NOMO-1 treated with dmso at 0.1 percent for 144 hours (cell line): ENCODE data around the gene TECPR2.
"Not testable (repeated sequence)": the region's sequence is repeated elsewhere in the genome, so short reads cannot be mapped to it uniquely, and the experiment has no call there.

Experiments used
- DNase-seq: peaks from one replicate; lab custom pipeline; 2025; ENCODE audit not compliant: unreplicated experiment; lab: John Stamatoyannopoulos, UW

TECPR2 gene

DNA sequence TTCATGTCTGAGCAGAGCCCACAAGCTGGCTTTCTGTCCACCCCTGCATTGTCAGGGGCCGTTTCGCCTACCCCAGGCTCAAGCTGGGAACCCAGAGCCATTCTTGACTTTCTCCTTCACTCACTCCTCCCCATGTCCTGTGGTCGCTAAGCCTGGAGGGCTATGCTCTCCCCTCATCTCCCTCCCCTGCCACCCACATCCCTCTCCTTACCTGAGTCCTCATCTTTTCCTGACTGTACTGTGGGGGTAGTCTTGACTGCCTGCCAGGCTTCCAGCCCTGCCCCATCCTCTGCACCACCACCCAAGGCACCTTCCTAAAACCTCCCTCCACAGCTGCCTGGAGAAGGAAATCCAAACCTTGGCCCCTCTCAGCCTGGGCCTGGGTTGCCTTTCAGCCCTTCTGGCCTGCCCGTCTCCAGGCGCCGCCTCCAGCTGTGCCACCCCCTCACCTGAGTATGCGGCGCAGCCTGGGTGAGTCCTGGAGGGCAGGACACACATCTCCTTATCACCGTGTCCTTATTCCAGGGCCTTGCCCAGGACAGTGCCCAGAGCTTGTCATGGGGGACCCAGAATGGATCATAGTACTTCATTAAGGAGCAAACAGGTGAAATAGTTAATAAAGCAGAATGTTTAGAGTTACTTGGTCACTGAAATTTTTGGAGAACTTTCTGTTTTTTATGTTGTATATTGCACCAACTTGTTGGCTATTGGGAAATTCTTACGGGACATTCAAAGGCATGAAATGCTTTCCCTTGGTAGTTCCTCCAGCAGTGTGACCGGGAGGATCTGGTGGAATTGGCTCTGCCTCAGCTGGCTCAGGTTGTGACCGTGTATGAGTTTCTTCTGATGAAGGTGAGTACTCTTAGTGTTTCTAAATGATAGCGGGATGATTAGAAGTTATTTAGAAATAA is 28.7 kb upstream of the TECPR2 start:
- DNase-seq = no peak

DNA sequence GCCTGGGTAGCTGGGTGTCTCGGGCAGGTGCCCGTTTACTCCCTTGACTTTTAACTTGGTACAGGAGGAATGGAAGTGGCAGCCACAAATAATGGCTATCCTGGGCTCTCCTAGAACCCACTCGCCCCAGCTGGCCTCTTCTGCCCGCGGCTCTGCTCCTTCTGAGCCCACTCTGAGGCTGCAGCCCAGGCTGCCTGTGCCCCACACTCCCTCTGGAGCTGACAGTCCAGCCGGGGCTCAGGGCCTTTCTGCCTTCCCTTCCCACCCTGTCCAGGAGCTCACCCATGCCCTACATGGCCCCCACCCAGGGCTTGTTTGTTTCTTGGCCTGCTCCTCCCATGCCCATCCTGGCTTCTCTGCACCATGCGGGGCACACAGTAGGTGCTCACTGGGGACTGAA is 27.6 kb upstream of the TECPR2 start:
- DNase-seq = no peak

DNA sequence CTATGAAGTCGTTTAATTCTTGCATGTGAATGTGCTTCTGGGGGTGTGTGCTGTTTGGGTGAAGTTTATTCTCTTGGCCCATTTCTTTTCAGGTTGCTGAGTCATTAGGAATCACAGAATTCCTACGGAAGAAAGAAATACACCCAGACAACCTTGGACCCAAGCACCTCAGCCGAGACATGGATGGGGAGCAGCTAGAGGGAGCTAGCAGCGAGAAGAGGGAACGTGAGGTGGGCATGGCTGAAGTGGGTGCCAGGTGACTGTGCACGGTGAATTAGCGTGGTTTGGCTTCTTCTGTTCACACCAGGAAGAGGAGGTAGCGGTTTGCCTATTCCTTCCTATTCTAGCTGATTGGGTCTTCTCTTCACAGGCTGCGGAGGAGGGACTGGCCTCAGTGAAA is 24.0 kb upstream of the TECPR2 start:
- no peak for DNase-seq

DNA sequence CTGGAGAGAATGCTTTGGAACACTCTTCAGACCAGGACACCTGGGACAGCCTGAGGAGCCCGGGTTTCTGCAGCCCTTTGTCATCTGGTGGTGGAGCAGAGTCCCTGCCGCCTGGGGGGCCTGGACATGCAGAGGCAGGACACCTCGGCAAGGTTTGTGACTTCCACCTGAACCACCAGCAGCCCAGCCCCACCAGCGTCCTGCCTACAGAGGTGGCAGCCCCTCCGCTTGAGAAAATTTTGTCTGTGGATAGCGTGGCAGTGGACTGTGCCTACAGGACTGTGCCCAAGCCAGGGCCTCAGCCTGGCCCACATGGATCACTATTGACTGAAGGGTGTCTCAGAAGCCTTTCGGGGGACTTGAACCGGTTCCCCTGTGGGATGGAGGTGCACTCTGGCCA is 21.2 kb upstream of the TECPR2 start:
- no peak for DNase-seq

DNA sequence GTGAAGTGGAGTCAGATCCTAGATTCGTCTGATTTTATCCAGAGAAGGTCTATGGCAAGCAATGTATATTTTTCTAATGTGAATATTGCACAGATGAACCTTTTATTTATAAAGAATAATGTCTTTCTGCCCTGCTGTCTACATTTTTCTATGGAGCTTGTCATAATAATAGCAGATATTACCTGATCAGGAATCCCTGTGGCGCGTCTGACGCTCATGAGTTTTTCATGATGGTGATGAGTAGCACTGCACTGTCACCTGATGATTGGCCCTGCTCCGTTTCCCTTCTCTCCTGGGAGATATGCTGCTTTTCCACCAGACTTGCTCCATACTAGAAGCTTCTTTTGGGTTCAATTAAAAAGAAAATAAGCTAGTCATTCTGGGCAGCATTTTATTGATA is 20.5 kb upstream of the TECPR2 start:
- no peak for DNase-seq

DNA sequence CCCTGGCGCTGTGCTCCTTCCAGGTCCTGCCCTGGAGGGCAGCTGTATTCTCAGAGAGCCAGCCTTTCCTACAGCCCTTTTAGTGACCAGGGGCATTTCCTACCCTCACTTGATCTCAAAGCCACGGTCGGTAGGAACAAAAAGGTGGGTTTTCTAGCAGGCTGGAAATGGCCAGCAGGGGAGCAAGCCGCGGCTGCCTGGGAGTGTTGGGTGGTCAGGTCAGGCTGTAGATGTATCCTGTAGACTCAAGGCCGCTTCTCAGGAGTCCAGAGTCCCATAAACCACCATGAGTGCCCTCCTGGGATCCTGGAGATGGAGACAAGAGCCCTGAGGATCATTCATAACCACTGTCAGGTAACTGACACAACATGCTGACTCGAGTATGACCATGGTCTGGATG is 18.7 kb upstream of the TECPR2 start:
- no peak for DNase-seq

DNA sequence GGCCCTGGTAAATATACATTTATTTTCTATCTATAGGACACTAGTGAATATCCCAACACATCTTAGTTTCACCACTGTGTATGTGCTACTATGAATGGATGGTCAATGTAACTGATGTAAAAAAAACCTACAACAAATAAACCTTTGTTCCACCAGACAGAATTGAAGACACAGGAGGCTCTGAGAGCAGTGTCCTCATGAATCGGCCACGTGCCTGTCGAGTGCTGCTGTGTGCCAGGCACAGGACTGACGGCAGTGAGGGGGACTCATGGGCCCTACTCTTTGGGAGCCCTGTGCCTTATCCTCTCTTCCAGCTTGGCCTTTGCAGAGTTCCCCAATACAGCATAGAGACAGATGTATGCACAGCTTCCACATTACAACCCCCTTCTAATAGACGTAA is 18.3 kb upstream of the TECPR2 start:
- DNase-seq = no peak

DNA sequence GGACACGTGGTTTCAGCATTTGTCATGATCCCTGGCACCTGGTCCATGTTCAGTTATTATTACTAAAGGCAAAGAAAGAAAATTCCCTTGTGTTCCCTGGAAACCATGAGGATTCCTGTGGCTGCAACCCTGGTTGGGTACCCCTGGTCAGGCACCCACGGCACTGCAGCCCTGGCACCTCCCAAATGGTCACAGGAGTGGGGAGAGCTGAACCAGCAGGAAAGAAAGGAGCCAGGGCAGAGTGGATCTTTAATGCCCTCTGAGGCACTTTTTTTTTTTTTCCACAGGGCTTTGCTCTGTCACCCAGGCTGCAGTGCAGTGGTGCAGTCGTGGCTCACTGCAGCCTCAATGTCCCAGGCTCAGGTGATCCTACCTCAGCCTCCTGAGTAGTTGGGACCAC is 17.5 kb upstream of the TECPR2 start:
- DNase-seq = no peak

DNA sequence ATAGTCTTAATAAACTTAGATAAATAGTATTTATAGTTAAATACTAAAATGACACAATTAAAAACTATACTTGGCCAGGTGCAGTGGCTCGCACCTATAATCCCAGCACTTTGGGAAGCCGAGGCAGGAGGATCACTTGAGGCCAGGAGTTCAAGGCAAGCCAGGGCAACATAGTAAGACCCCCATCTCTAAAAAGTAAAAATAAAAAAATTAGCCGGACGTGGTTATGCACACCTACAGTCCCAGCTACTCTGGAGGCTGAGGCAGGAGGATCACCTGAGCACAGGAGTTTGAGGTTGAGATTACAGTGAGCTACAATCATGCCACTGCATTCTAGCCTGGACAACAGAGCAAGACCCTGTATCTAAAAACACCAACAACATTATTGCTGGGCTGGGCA is 16.1 kb upstream of the TECPR2 start:
- DNase-seq = no peak

DNA sequence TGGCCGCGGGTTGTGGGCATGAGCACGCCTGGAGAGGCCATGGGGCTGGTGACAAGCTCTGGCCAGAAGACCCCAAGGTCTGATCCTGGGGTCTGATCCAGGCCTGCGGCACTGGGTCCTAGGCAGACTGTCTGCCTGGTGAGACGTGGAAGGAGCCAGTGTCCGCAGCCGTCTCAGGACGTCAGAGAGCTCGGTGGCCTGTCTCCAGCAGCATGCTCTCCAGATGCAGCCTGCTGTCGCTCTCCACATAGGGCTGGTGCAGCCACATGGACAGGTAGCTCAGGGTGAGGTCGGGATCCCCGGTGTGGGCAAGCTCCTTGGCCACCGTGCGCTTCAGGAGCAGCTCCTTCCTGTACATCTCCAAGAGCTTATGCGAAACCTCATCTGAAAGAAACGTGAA is 14.4 kb upstream of the TECPR2 start:
- DNase-seq = no peak

DNA sequence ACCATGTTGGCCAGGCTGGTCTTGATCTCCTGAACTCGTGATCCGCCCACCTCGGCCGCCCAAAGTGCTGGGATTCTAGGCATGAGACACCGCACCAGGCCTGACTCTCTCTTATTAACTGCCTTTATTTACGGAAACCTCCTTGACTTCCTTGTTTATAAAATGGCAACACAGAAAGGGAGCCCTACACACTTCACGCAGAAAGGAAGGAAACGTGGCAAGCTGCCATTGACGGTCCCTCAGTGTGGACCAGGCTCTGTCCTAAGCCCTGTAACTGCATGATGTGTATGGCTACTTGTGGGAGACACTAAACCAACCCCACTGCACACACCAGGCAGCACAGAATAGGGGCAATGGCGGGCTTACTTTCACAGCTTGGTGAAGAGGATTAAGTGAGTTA is 11.7 kb upstream of the TECPR2 start:
- no peak for DNase-seq

DNA sequence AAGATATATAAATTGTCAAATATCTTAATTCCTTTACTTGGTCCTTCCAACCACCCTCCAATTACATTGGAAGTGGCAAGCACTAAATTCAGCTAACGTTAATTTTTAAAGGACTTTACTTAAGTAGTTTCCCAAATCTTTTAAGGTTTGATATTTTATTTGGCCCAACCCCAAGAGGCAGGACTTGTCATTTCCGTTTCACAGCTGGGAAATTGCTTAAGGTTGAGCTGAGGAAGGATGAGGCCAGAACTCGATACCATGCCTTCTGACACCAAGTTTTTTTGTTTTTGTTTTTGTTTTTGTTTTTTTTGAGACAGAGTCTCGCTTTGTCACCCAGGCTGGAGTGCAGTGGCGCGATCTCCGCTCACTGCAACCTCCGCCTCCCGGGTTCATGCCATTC is 11.1 kb upstream of the TECPR2 start:
- not testable (repeated sequence) for DNase-seq

DNA sequence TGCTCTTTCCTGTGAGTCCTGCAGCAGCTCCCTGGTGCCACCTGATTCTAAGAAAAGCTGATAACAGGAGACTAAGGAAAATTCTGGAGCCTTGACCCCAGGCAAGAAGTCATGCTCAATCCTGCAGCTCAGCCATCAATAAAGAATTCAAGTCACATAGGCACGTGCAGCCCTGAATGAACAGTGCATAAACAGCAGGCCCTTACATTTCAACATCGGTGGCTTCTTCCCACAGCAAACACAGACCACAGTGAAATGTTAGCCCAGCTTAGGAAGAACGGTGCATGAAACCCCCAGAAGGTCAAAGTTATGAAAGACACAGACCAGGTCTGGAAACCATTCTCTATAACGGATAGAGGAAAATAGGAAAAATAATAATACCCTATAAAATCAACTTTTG is 10.5 kb upstream of the TECPR2 start:
- DNase-seq = no peak

DNA sequence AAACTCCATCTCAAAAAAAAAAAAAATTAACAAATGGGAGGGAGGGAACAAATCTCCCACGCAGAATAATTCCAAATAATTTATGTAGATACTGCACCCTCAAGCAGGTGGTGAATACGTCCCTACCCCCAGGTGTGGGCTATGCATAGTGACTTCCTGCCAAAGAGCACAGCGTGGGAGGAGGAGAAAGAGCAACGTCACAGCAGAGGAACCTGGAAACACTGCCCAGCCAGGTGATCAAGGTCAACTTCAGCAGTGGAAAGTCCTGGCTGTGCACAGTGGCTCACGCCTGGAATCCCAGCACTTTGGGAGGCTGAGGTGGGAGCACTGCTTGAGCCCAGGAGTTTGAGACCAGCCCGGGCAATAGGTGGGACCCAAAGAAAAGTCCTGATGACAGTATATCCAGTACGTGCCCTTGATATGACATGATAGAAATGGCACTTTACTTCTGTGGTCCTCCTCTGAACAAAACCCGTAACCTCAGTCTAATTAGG is 9.6 kb upstream of the TECPR2 start:
- no peak for DNase-seq

DNA sequence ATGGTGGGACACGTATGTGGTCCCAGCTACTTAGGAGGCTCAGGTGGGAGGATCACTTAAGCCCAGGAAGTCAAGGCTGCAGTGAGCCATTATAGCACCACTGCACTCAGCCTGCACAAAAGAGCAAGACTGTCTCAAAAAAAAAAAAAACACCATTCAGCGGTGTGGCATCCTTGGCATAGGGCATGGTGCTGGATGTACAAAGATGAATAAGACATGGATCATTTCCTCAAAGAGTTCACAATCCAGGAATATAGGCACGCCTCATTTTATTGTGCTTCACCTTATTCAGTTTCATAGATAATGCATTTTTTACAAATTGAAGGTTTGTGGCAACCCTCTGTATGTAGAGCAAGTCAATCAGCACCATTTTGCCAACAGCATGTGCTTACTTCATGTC is 6.5 kb upstream of the TECPR2 start:
- DNase-seq = no peak

DNA sequence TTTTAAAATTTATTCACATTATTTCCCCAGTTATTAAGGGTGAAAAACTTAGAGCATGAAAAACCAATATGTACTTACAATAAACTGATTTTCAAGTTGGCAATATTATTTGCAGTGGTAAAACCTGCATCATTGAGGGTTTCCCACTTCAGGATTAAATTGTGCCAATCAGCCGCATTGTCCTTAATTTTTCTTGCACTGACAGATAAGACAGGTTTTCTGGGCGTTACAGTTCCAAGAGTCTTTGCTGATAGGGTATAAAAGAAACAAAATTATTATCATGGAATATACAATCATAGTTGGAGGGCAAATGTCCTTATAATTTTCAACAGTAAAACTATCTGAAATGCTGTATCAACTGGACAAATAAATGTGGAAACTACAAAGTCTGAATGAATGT is 3.4 kb upstream of the TECPR2 start:
- no peak for DNase-seq

DNA sequence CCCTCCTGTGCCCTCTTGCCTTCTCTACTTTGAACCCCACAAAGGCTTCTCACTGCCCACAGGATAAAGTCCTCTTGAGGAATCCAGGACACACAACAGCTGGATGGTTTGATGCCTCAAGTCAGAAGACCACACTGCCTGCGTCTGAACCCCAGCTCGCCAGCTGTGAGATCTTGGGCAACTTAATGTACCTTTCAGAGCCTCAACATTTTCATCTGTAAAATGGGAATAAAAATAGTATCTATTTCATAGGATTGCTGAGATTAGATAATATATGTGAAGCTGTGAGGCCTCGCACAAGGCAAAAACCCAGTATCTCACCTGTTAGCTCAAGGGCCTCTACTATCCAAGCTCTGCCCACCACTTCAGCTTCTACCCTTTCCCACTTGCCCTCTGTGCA is 2.4 kb upstream of the TECPR2 start:
- DNase-seq = no peak

DNA sequence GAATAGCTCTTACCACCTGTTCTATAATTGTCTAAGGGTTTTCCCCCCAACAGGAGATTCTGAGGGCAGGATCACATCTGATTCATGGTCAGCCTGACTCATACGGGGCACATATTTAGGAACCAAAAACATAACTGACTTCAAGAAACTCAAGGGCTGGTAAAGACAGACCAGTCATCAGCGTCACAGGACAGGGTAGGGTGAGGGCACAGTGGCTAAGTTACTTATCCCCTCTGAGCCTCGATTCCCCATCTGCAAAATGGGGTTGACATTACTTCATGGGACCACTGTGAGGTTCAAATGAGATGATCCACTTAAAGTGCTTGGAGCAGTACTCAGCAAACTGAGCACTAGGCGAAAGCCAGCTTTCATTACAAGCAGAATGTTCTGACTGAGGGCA is 657 bp upstream of the TECPR2 start:
- DNase-seq = no peak

DNA sequence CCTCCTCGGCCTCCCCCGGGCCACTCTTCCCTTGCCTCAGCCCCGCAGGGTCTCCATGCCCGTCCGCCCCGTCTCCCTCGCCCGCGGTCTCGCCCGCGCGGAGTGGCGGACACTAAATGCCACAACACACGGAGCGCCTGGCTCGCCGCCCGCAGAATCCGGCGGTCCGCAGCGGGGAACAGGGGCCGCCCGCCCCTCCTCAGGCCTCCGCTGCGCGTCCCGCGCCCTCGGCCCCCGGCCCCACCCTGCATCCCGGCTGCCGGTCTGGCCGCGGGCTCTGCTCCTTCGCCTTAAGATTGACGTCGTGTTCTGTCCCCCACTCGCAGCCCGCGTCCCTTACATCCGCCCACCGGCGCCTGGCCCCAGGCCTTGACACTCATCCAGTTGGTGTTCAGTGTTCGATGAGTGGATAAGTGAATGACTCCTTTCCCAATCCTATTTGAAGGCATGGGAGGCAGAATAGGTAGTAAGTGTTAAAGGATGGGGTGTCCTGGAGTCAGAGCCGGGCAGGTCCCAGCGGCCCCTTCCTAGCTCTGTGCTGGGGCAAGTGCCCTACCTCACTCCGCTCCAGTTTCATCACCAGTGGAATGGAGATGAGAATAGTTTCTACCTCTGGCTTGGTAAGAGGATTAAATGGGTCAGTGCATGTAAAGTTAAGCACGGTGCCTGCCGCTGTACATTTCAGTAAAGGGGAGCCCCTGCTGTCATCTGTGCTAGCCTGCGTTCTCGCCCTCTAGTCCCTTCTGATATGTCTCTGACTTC is 622 bp downstream of the TECPR2 start:
- DNase-seq = no peak

DNA sequence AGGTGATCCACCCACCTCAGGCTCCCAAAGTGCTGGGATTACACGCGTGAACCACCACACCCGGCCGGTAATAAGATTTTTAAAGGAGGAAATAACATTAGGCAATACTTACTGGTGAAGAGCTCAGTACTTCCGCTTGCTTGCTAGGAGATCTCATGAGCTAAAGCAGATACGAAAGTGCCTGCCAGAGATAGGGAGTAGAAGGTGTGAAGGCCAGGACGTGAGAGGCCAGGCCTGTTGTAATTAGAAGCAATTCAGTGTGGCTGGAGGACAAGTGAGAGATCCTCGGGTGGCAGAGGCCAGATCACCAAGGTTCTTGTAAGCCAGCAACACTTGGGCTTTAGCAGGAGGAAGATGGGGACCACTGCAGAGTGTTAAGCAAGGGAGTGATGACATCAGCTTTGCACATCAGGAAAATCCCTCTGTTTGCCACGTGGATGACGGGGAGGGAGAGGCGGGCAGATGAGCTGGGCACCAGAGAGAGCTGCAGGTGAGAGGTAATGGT is 7.6 kb downstream of the TECPR2 start:
- peak; percentile 95 for DNase-seq

DNA sequence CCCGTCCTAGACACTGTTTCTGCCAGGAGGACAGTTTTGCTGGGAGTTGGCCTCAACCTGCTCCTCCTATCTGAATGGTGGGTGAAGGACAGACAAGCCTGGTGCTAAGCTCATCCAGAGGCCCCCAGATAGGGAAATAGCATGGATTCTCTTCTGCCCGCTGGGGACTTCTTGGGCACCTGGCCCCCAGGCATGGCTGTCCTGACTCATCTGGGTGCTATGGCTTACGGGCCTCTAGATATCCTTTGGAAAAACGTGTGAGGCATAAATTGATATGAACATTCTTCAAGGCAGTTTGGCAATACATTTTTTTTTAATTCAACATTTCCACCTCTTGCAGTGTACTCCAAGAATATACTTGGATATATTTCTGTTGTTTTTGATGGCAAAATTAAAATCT is 8.6 kb downstream of the TECPR2 start:
- no peak for DNase-seq

DNA sequence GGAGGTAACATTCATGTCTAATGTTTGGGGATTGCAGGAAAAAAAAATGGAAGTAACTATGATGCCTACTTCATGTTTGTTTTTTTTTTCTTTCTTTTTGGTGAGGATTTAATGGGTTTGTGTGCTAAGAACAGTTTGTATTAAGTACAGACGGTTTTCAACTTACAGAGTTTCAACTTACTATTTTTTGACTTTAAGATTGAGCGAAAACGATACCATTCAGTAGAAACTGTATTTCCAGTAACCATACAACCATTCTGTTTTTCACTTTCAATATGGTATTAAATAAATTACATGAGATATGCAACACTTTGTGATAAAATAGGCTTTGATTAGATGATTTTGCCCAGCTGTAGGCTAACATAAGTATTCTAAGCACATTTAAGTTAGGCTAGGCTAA is 10.4 kb downstream of the TECPR2 start:
- DNase-seq = no peak
